NCI-H460 (cell line): ENCODE results near the gene PHF19. TPM values are rescaled to one million over a fixed set of nuclear protein-coding genes. Genes with fewer than 3 reads are reported as not detected.

Source experiments
- DNase-seq: peaks from one replicate; pipeline ENCODE4 v3.0.0-alpha.2; 2016; ENCODE audit warnings: low read depth; ENCODE audit errors: extremely low read depth
- total RNA-seq: library from RNA; depleted of rRNA; stranded (reverse); fragments of >200 nt; shearing (Covaris generic); gene quantifications from 2 replicates; pipeline ENCODE4 v1.2.3, GENCODE V29; 2014

The PHF19 gene
- total RNA-seq, 1 experiment from 2014 or later, result 66.4 TPM

DNA sequence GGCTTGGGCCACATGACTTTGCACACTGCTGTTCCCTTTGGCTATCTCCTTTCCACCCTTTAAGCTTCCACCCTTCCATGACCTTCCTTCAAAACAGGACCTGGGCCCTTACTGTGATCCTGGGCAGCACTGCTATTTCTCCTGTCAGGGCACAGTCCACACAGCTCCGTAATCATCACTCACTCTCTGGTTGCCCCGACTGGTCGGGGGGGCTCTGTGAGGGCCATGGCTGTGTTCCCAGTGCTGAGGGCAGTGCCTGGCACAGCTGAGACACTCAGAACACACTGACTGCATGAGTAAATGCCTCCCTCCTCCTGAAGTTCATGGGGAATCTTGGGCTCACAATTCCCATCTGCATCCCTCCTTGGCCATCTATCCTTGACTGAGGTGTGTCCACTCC lies 37.4 kb upstream of the PHF19 start:
- no peak for DNase-seq

- no peak for DNase-seq
These were observed 36.8 kb upstream of the PHF19 start for GRCh38 chr9:120913647-120914264.

DNA sequence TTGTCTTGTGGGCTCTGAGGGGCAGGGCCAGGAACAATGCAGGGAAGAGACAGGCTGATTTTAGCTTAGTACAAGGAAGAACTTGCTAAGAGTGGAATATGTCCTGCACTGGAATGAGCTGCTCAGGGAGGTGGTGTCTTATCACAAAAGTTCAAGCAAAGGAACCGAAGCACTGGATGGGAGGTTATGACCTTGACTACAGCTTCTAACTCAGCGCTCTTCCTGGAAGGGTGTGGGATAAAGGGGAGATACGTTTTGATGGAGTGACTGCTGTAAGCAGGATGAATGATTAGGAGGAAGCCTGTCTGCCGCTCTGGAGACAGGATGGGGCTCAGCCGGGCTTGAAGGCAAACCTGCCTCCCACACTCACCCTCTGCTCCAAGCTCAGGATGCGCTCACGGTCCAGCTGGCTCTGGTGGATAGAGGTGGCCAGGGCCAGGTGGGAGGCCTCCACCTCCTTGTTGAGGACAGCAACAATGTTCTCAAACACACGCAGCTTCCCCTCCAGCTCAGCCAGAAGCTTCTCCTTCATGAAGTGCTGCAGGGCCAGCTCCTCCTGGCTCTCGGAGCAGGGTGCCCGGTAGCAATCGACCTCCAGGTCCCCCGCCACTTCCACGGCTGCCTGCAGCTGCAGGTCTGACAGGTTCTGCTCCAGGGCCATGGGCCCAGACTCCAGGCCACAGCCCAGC lies 36.1 kb upstream of the PHF19 start:
- DNase-seq, result no peak

DNA sequence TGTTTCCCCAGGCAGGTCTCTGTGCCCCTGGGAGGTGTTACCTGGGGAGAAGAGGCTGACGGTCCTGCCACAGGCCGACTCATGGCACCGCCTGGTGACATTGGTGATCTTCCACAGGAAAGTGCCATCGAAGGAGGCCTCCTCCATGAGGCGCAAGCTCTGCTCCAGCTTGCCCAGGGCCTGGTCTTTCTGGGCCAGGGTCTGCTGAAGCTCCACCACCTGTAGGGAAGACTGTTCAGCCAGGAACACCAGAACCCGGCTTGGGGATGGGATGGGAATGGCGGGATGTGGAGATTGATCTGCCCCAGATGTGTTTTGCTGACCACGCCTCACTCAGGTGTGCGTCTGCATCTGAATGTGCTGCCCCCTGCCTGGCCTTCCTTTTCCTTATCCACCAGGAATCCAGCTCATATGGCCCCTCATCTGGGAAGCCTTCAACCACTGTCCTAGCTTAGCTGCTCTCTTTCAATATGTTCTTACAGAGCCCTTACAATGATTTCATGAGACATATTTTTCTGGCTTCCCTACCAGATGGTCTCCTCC lies 34.4 kb upstream of the PHF19 start:
- no peak for DNase-seq

DNA sequence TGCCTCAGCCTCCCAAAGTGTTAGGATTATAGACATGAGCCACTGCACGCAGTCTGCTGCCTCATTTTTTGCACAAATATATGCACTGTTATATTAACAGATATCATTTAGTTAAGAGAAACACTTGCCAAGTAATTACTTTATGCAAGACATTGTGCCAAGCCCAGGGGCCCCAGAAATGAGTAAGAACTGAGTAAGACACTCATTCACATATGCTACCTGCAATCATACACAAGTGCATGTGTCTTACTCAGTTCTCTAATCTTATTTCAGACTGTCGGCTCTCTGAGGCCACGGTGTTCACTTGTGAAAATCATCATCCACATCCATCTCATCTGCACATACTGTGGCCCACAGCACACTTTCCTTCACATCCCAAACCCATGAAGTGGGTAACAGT lies 33.7 kb upstream of the PHF19 start:
- no peak for DNase-seq

DNA sequence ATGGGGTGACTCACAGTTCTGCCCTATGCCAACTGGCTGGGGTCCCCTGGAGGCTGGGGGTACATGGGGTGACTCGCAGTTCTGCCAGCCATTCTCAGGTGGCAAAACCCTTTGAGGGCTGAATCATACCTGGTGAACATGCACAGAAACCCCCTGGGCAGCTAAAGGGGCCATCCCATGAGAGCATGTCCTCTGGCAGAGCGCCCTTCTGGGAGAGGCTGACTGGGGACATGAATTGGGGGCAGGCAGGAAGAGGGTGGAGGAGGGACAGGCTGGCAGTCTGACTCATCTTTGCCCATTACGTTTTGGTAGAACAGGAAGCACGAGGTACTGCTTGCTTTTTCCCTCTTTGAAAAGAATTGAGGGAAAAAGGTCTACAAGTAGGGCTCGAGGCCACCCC lies 32.9 kb upstream of the PHF19 start:
- no peak for DNase-seq

DNA sequence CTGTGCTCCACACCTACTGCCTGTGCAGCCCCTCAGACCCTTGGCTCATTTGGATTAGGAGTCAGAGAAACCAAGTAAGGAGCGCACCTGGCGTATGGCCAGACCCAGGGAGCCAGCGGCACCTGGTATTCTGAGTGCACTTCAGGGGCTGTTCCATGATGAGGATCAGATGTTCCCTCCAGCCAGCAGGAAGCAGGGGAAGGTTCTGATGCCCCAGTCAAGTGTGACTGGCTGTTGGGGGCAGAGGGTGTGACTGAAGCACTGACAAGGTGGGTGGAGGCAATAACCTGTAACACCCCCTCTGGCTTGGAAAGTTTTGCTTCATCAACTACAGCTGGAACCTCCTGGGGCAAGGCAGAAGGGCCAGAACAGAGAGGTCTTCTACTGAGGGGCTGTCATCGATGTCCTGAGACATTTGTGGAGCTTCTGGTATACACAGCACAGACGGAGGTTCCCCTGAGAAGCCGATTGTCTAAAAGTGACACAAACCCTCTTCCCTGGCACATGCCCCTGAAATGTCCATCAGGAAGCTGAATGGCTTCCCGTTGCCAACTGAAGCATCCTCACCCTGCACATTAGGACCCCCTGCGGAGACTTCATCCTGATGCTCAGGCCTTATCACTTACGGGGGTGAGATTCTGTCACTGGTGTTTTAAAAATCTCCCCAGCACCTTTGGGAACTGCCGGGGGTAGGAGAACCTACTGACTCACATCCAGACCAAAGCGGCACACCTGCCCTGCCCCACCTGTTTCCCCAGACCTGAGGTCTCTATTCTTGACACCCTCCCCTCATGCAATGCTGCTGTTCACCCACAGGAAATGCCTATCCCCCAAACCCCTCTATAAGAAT lies 28.6 kb upstream of the PHF19 start:
- no peak for DNase-seq

DNA sequence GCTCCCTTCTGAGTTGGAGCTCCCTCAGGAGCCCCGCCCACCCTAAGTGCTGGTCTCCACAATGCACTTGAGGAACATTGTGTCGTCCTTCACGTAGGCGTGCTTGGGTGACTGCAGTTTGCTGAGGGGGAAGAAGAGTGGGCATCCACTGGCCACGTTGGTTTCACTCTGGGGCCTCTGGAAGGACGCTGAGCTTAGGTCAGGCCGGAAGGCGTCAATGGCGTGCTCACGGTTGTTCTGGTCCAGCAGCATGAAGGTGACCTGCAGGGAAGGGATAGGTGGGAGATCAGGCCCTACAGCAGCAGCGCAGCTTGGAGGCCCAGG lies 28.0 kb upstream of the PHF19 start:
- no peak for DNase-seq

DNA sequence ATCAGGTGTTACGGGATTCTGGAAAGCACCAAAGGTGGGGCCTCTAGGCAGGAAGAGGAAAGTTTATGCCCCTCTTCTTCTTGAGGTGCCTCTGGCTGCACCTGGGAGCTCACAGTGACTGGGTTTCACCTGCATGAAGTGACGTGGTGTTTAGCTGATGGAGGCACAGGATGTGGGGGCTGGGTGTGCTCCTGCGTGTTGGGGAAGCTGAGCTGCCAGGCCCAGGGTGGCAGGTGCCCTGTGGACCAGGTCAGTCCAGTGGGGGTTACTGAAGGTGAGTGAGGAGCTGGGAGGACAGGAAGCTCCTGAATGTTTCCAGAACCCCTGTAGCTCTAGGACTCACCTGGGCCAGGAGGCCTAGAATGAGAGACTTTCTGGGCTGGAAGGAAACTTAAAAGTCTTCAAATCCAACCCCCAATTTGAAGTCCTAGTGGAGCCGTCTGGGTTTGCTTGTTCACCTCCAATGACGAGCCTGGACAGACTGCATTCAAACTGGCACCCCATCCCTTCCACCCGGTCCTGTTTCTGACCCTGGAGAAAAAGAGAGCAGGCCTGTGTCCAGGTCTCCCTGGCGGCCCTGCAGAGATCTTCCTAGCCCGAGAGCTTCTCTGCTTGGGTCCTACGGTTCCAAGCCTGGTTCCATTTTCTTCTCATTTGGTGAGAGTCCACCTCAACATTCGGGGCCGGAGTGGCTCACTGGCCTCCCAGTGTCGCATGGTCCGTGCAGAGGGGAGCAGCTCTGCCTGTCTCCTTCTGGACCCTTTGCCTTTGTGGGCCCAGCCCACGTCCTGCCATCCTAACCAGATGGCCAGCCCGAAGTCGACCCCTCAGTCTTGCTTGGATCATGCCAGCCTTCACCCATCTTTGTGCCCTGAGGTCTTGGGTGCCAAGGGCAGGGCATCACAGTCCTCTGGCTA lies 27.3 kb upstream of the PHF19 start:
- DNase-seq, result no peak

- DNase-seq, result no peak
These were observed 25.9 kb upstream of the PHF19 start for GRCh38 chr9:120902569-120903535.

GRCh38 chr9:120901755-120902568 lies 25.0 kb upstream of the PHF19 start:
- DNase-seq, result no peak

- DNase-seq, result no peak
These were observed 23.8 kb upstream of the PHF19 start for GRCh38 chr9:120900824-120901223.

GRCh38 chr9:120899490-120900068 lies 22.6 kb upstream of the PHF19 start:
- DNase-seq, result no peak

GRCh38 chr9:120898396-120898795 lies 21.4 kb upstream of the PHF19 start:
- no peak for DNase-seq

DNA sequence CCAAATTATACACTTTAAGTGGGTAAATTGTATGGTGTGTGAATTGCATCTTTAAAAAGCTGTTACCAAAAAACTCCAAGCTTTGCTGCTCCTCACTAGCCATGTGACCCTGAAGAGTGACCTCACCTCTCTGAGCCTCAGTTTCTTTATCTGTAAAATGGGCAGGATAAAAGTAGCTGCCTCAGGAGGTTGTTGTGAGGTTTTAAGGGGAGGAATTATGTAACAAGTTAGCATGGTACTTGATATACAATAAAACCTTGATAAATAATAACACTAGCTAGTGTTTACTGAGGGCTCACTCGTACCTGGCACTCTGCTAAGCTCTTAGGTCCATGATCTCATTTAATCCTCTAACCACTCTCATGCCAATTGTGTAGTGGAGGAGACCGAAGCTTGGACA lies 19.0 kb upstream of the PHF19 start:
- DNase-seq, result no peak

DNA sequence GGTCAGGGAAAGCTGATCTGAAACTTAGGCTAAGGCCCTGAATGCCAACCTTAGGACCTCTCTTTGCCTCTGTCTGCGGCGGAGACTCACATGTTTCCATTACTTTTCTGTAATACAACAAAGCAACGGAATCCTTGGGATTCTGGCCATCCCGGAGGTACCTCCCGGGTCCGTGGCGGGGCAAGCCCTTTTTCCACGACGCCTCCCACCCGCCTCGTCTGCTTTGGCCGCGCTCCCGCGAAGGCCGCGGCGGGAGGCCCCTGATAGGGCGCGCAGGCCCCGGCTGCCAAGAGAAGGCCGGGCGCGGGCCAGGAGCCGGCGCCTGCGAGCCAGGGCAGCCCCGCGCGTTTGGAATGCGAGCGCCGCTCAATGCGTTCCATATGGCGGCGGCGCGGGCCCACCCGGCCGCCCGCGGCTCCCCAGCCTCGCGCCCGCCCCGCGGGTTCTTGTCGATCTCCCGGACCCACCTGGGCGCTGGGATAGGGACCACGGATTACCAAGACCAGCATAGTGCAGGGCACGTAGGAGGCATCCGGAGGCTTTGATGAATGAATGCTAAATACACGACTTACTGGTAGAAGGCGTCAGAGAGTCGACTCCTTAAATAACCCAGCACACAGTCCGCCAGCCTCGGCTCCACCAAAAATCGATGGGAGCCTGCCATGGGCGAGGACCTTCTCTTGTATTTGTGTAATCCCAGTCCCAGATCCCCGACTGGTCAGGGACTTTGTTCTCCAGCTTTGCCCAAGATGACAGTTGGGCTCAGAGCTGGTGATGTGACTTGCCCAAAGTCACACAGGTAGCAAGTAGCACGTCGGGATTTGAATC lies 17.5 kb upstream of the PHF19 start:
- DNase-seq, result no peak

DNA sequence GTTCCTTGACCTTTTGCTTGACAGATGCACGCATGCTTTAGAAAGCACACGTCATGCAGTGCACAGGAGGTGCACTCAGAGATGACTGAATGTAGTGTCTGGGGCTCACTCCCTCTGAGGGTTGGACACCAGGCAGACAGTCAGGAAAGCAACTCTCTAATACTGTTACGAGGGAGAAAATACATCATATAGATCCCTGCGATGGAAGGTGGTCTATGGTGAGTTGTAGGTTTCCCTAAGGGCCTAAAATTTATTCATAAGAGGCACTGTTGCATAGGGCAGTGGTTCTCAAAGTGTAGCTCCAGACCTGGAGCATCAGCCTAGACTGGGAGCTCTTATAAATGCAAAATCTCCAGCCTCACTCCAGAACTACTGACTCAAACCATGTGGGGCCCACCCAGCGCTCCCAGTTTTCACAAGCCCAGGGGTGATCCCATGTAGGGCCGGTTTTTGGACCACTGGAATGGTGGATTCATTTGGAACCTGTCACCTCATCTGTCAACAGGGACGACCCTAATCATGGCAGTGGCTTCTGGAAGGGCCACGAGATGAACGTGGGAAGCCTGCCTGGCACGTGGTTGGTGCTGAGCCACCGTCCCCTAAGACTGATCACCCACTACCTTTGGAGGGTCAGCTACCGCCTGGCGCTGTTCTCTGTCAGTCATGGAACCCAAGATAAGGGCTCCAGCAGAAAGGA lies 16.8 kb upstream of the PHF19 start:
- no peak for DNase-seq
